Naive thymus-derived CD4-positive, alpha-beta T cell (primary cell): ENCODE data around the gene BHMT. TPM values are rescaled to one million over a fixed set of nuclear protein-coding genes. Genes with fewer than 3 reads are reported as not detected.
A peak's percentile ranks its signal among the peaks of the same experiment; 100 is the strongest.

Experiments
- ATAC-seq: fragments of 150-1000 bp; cut with Tn5 transposase; 2 replicates; pipeline ENCODE4 v1.10.0; 2021; ENCODE audit warnings: mild to moderate bottlenecking, moderate library complexity
- CTCF ChIA-PET: fragments of 350-600 bp; sonication (Branson Sonifier 250); formaldehyde crosslinking; loops from one replicate; lab custom pipeline; 2021; ENCODE audit warnings: antibody characterized with exemption; lab: Charles Lee
- POLR2A ChIA-PET: fragments of 350-600 bp; sonication (Branson Sonifier 250); formaldehyde crosslinking; loops from one replicate; lab custom pipeline; 2021; ENCODE audit warnings: antibody characterized with exemption, inconsistent platforms; lab: Charles Lee
- DNase-seq, 9 donors: peaks; one replicate each; pipeline versions ENCODE4 v3.0.0 to v3.0.0-alpha.2; 2020 to 2022; ENCODE audit warnings: mixed read lengths in 1 of 9
- H3K27ac ChIP-seq: one replicate; pipeline ENCODE4 v1.7.0; 2013; ENCODE audit warnings: mild to moderate bottlenecking, low read depth, low read length, moderate library complexity
- H3K27me3 ChIP-seq, 2 donors: one replicate each; pipeline ENCODE4 v1.7.0; 2013; ENCODE audit warnings: low read length in 2 of 2, mild to moderate bottlenecking in 2 of 2, moderate library complexity in 2 of 2; ENCODE audit not compliant: control insufficient read depth in 2 of 2, insufficient read depth in 2 of 2
- H3K36me3 ChIP-seq, 3 experiments: 1 replicate in 2 of 3; 2 replicates in 1 of 3; pipeline ENCODE4 v1.7.0; 2013; ENCODE audit warnings: low read length in 3 of 3, mild to moderate bottlenecking in 3 of 3, moderate library complexity in 1 of 3; ENCODE audit not compliant: insufficient read depth in 3 of 3, control insufficient read depth in 2 of 3
- H3K4me1 ChIP-seq, 2 donors: one replicate each; pipeline ENCODE4 v1.7.0; 2013; ENCODE audit warnings: low read length in 2 of 2, mild to moderate bottlenecking in 2 of 2, moderate library complexity in 1 of 2; ENCODE audit not compliant: control insufficient read depth in 2 of 2, insufficient read depth in 2 of 2
- H3K4me3 ChIP-seq: 2 replicates; pipeline ENCODE4 v1.7.0; 2013; ENCODE audit warnings: mild to moderate bottlenecking, low read length
- H3K9me3 ChIP-seq, 3 experiments: 1 replicate in 2 of 3; 2 replicates in 1 of 3; pipeline ENCODE4 v1.7.0; 2013; ENCODE audit warnings: low read length in 3 of 3; ENCODE audit not compliant: control insufficient read depth in 2 of 3
- H3K27ac Mint-ChIP-seq, 9 donors: one replicate each; pipeline ENCODE4 v1.8.0; 2020 to 2022; ENCODE audit warnings: mixed read lengths in 9 of 9, mild to moderate bottlenecking in 8 of 9, moderate library complexity in 5 of 9, inconsistent platforms in 2 of 9
- H3K27me3 Mint-ChIP-seq, 5 donors: one replicate each; pipeline ENCODE4 v1.8.0; 2021 to 2022; ENCODE audit warnings: mixed read lengths in 5 of 5, mild to moderate bottlenecking in 1 of 5
- H3K36me3 Mint-ChIP-seq, 5 donors: one replicate each; pipeline ENCODE4 v1.8.0; 2020 to 2022; ENCODE audit warnings: mixed read lengths in 5 of 5, mild to moderate bottlenecking in 3 of 5, inconsistent platforms in 1 of 5
- H3K4me1 Mint-ChIP-seq, 7 donors: one replicate each; pipeline ENCODE4 v1.8.0; 2020 to 2022; ENCODE audit warnings: mixed read lengths in 7 of 7, mild to moderate bottlenecking in 3 of 7, inconsistent platforms in 1 of 7
- H3K4me3 Mint-ChIP-seq, 10 donors: one replicate each; pipeline ENCODE4 v1.8.0; 2020 to 2022; ENCODE audit warnings: mild to moderate bottlenecking in 10 of 10, mixed read lengths in 10 of 10, moderate library complexity in 6 of 10, inconsistent platforms in 2 of 10
- H3K9me3 Mint-ChIP-seq, 11 donors: one replicate each; pipeline ENCODE4 v1.8.0; 2020 to 2022; ENCODE audit warnings: mixed read lengths in 11 of 11, mild to moderate bottlenecking in 4 of 11, inconsistent platforms in 1 of 11, moderate library complexity in 1 of 11
- intact Hi-C, 2 donors: fragments of 100-400 bp; cut with micrococcal nuclease; formaldehyde crosslinking; loops; one replicate each; pipeline ENCODE4 v1.15.1; 2023
- polyA plus RNA-seq, 2 donors: library from polyadenylated mRNA; unstranded; fragments of 300-500 nt; fragmentation: Illumina TruSeq; gene quantifications; one replicate each; pipeline ENCODE4 v1.2.3, GENCODE V29; 2021
- total RNA-seq, 6 experiments: library from RNA in 5 of 6; stranded (reverse) in 5 of 6; gene quantifications; 1 replicate in 5 of 6; 2 replicates in 1 of 6; pipeline ENCODE4 v1.2.3 and lab custom pipeline; 2021 to 2026

Gene BHMT
- total and polyA plus RNA-seq, 7 experiments from 2014 or later = not detected

- Mint-ChIP-seq H3K4me3 (no peak overlapping the region), H3K9me3 (peaks cover 0 to 5% (median 3%) of the 10 kb centered on the region in 11 donors), H3K36me3 (no peaks in the 10 kb centered on the region), H3K27me3 (peaks cover 9 to 23% (median 18%) of the 10 kb centered on the region in 5 donors), H3K27ac (no peak overlapping the region), H3K4me1 (no peaks in the 10 kb centered on the region)
- POLR2A ChIA-PET = no interaction called here
- Histone ChIP-seq H3K4me3 (no peak overlapping the region), H3K9me3 (no peaks in the 10 kb centered on the region), H3K27ac (no peak overlapping the region), H3K4me1 (no peaks in the 10 kb centered on the region), H3K27me3 (no peaks in the 10 kb centered on the region), H3K36me3 (no peaks in the 10 kb centered on the region)
- intact Hi-C loops = no loop called here
- ATAC-seq (no peak), DNase-seq (no peak)
- CTCF ChIA-PET = interaction anchor here (0.7 kb wide), 1 partner anchor 757 kb away, joined by 5 read pairs; no protein-coding TSS in a partner anchor
Measured at GRCh38 chr5:79093762-79094161, 17.8 kb upstream of the BHMT start.

- Mint-ChIP-seq H3K4me3 (no peak overlapping the region), H3K9me3 (peaks cover 0 to 6% (median 0%) of the 10 kb centered on the region in 11 donors), H3K36me3 (no peaks in the 10 kb centered on the region), H3K27me3 (peaks cover 35 to 54% (median 52%) of the 10 kb centered on the region in 5 donors), H3K4me1 (peaks cover 0 to 8% (median 0%) of the 10 kb centered on the region in 7 donors), H3K27ac (no peak overlapping the region)
- ChIA-PET CTCF (interaction anchor here (0.6 to 2.5 kb wide), 4 partner anchors 27 to 367 kb away, joined by 3 to 7 read pairs (median 3); no protein-coding TSS in a partner anchor), POLR2A (no interaction called here)
- Histone ChIP-seq H3K4me3 (no peak overlapping the region), H3K36me3 (no peaks in the 10 kb centered on the region), H3K27me3 (peaks cover 0 to 5% of the 10 kb centered on the region in 2 donors), H3K4me1 (no peaks in the 10 kb centered on the region), H3K9me3 (no peaks in the 10 kb centered on the region), H3K27ac (no peak overlapping the region)
- ATAC-seq = no peak
- intact Hi-C loops = no loop called here
- no peak for DNase-seq
Measured at GRCh38 chr5:79105868-79106267, 5.7 kb upstream of the BHMT start.

- ATAC-seq (peak; percentile 73), DNase-seq (no peak)
- Histone ChIP-seq H3K27me3 (peaks cover 0 to 5% of the 10 kb centered on the region in 2 donors), H3K36me3 (no peaks in the 10 kb centered on the region), H3K27ac (no peak overlapping the region), H3K4me1 (no peaks in the 10 kb centered on the region), H3K9me3 (no peaks in the 10 kb centered on the region), H3K4me3 (no peak overlapping the region)
- intact Hi-C loops = no loop called here
- H3K27me3 Mint-ChIP-seq = peaks cover 46 to 67% (median 56%) of the 10 kb centered on the region in 5 donors
- H3K4me1 Mint-ChIP-seq = peaks cover 0 to 8% (median 0%) of the 10 kb centered on the region in 7 donors
- no peaks in the 10 kb centered on the region for H3K9me3 Mint-ChIP-seq
- no peaks in the 10 kb centered on the region for H3K36me3 Mint-ChIP-seq
- POLR2A ChIA-PET = no interaction called here
- CTCF ChIA-PET = interaction anchor here (0.6 to 2.5 kb wide), 6 partner anchors 12 to 358 kb away, joined by 3 to 7 read pairs (median 3); no protein-coding TSS in a partner anchor
- H3K4me3 Mint-ChIP-seq = no peak overlapping the region
- no peak overlapping the region for H3K27ac Mint-ChIP-seq
Measured at GRCh38 chr5:79107020-79107796, 4.4 kb upstream of the BHMT start.

GRCh38 chr5:79108086-79108485, 3.5 kb upstream of the BHMT start:
- H3K4me1 Mint-ChIP-seq = peaks cover 0 to 8% (median 0%) of the 10 kb centered on the region in 7 donors
- no peak overlapping the region for H3K27ac Mint-ChIP-seq
- H3K9me3 ChIP-seq = no peaks in the 10 kb centered on the region

GRCh38 chr5:79108792-79109191, 2.8 kb upstream of the BHMT start:
- Histone ChIP-seq H3K9me3 (no peaks in the 10 kb centered on the region), H3K36me3 (no peaks in the 10 kb centered on the region), H3K4me3 (no peak overlapping the region), H3K27ac (no peak overlapping the region), H3K27me3 (peaks cover 0 to 5% of the 10 kb centered on the region in 2 donors), H3K4me1 (no peaks in the 10 kb centered on the region)
- no peaks in the 10 kb centered on the region for H3K36me3 Mint-ChIP-seq
- peak overlapping the region in 1 of 9 donors; percentile 19 for H3K27ac Mint-ChIP-seq
- ChIA-PET CTCF (interaction anchor here (0.7 kb wide), 1 partner anchor 54 kb away, joined by 3 read pairs; no protein-coding TSS in a partner anchor), POLR2A (no interaction called here)
- H3K4me1 Mint-ChIP-seq = peaks cover 0 to 8% (median 0%) of the 10 kb centered on the region in 7 donors
- DNase-seq (no peak), ATAC-seq (no peak)
- peaks cover 57 to 81% (median 60%) of the 10 kb centered on the region in 5 donors for H3K27me3 Mint-ChIP-seq
- H3K9me3 Mint-ChIP-seq = no peaks in the 10 kb centered on the region
- intact Hi-C loops = no loop called here
- no peak overlapping the region for H3K4me3 Mint-ChIP-seq

More at GRCh38 chr5:79108086-79108485, 3.5 kb upstream of the BHMT start:
- Mint-ChIP-seq H3K36me3 (no peaks in the 10 kb centered on the region), H3K4me3 (no peak overlapping the region), H3K9me3 (no peaks in the 10 kb centered on the region), H3K27me3 (peaks cover 51 to 73% (median 59%) of the 10 kb centered on the region in 5 donors)
- Histone ChIP-seq H3K36me3 (no peaks in the 10 kb centered on the region), H3K27me3 (peaks cover 0 to 5% of the 10 kb centered on the region in 2 donors), H3K4me1 (no peaks in the 10 kb centered on the region), H3K4me3 (no peak overlapping the region), H3K27ac (no peak overlapping the region)
- POLR2A ChIA-PET = no interaction called here
- intact Hi-C loops = no loop called here
- DNase-seq (no peak), ATAC-seq (no peak)
- CTCF ChIA-PET = no interaction called here

GRCh38 chr5:79109527-79110492, 1.8 kb upstream of the BHMT start:
- DNase-seq (peak in 3 of 9 donors; percentile 13 to 29 (median 27)), ATAC-seq (peak; percentile 75)
- no peaks in the 10 kb centered on the region for H3K36me3 ChIP-seq
- POLR2A ChIA-PET = interaction anchor here (0.6 kb wide), 1 partner anchor 101 kb away, joined by 3 read pairs; no protein-coding TSS in a partner anchor
- peaks cover 53 to 80% (median 59%) of the 10 kb centered on the region in 5 donors for H3K27me3 Mint-ChIP-seq
- no peak overlapping the region for H3K4me3 Mint-ChIP-seq
- no peak overlapping the region for H3K27ac Mint-ChIP-seq
- H3K4me3 ChIP-seq = no peak overlapping the region
- H3K36me3 Mint-ChIP-seq = no peaks in the 10 kb centered on the region
- H3K27ac ChIP-seq = no peak overlapping the region
- peaks cover 0 to 8% of the 10 kb centered on the region in 2 donors for H3K27me3 ChIP-seq
- peaks cover 0 to 8% (median 0%) of the 10 kb centered on the region in 7 donors for H3K4me1 Mint-ChIP-seq
- no peaks in the 10 kb centered on the region for H3K4me1 ChIP-seq
- intact Hi-C loops = loop anchor here (1.0 to 5.0 kb wide), 4 partner anchors 85 to 223 kb away; no protein-coding TSS in a partner anchor
- CTCF ChIA-PET = no interaction called here
- H3K9me3 Mint-ChIP-seq = no peaks in the 10 kb centered on the region
- H3K9me3 ChIP-seq = no peaks in the 10 kb centered on the region
